GM19328 (cell line): ENCODE measurements around the gene B9D2.

Source experiments
- ATAC-seq: cut with Tn5 transposase; IDR thresholded peaks from one replicate; pipeline ENCODE4 v1.9.1; 2021; ENCODE audit warnings: mild to moderate bottlenecking, moderate library complexity; ENCODE audit not compliant: unreplicated experiment

B9D2 gene

GRCh38 chr19:41311613-41312012, 52.3 kb downstream of the B9D2 start:
- no peak for ATAC-seq

GRCh38 chr19:41311072-41311471, 52.9 kb downstream of the B9D2 start:
- no peak for ATAC-seq

- peak; percentile 66 for ATAC-seq
These were observed 53.7 kb downstream of the B9D2 start, which contains the start of gene CCDC97 for GRCh38 chr19:41310033-41310831. TSS of gene CCDC97 (plus strand) at chr19:41310172. CDS start at chr19:41310311, 139 bp downstream.

GRCh38 chr19:41309180-41310032, 54.5 kb downstream of the B9D2 start:
- no peak for ATAC-seq

- no peak for ATAC-seq
These were observed 55.3 kb downstream of the B9D2 start for GRCh38 chr19:41308450-41309179.

GRCh38 chr19:41307954-41308449, 55.9 kb downstream of the B9D2 start:
- no peak for ATAC-seq

- no peak for ATAC-seq
These were observed 56.7 kb downstream of the B9D2 start for GRCh38 chr19:41307090-41307875.

- ATAC-seq, result no peak
These were observed 57.8 kb downstream of the B9D2 start for GRCh38 chr19:41305927-41306793.

GRCh38 chr19:41304706-41305483, 59.1 kb downstream of the B9D2 start:
- ATAC-seq, result no peak
